HG02678 (cell line): ENCODE results near the gene TUBA3E.
"Not testable (repeated sequence)": the region's sequence is repeated elsewhere in the genome, so short reads cannot be mapped to it uniquely, and the experiment has no call there.

Source experiments
- ATAC-seq: cut with Tn5 transposase; IDR thresholded peaks from one replicate; pipeline ENCODE4 v1.9.1; 2021; ENCODE audit warnings: mild to moderate bottlenecking, moderate library complexity; ENCODE audit not compliant: unreplicated experiment

Gene TUBA3E

GRCh38 chr2:130165293-130166016 lies 32.8 kb downstream of the TUBA3E start:
- no peak for ATAC-seq

GRCh38 chr2:130162968-130163367 lies 35.3 kb downstream of the TUBA3E start:
- no peak for ATAC-seq

- not testable (repeated sequence) for ATAC-seq
Measured at GRCh38 chr2:130162486-130162885, 35.8 kb downstream of the TUBA3E start.

- ATAC-seq = not testable (repeated sequence)
Measured at GRCh38 chr2:130160838-130161705, 37.2 kb downstream of the TUBA3E start.

GRCh38 chr2:130160131-130160530 lies 38.1 kb downstream of the TUBA3E start:
- no peak for ATAC-seq

GRCh38 chr2:130159376-130159775 lies 38.9 kb downstream of the TUBA3E start:
- ATAC-seq = not testable (repeated sequence)

GRCh38 chr2:130158631-130159030 lies 39.6 kb downstream of the TUBA3E start:
- no peak for ATAC-seq

- peak; percentile 87 for ATAC-seq
Measured at GRCh38 chr2:130157825-130158514, 40.3 kb downstream of the TUBA3E start.

GRCh38 chr2:130157354-130157753 lies 40.9 kb downstream of the TUBA3E start:
- peak; percentile 39 for ATAC-seq

GRCh38 chr2:130156624-130157004 lies 41.6 kb downstream of the TUBA3E start:
- ATAC-seq = no peak

GRCh38 chr2:130155956-130156623 lies 42.1 kb downstream of the TUBA3E start:
- ATAC-seq = not testable (repeated sequence)

GRCh38 chr2:130154773-130155765 lies 43.2 kb downstream of the TUBA3E start:
- ATAC-seq = no peak

- ATAC-seq = not testable (repeated sequence)
Measured at GRCh38 chr2:130154423-130154770, 43.8 kb downstream of the TUBA3E start.

GRCh38 chr2:130153721-130154422 lies 44.4 kb downstream of the TUBA3E start:
- ATAC-seq = not testable (repeated sequence)

- no peak for ATAC-seq
Measured at GRCh38 chr2:130152816-130153595, 45.2 kb downstream of the TUBA3E start.

- ATAC-seq = not testable (repeated sequence)
Measured at GRCh38 chr2:130152136-130152815, 46.0 kb downstream of the TUBA3E start.

- not testable (repeated sequence) for ATAC-seq
Measured at GRCh38 chr2:130151145-130151512, 47.1 kb downstream of the TUBA3E start.
